ENCODE results near the gene C1QTNF8.

GRCh38 chr16:1103636-1103980 is 7.6 kb upstream of the C1QTNF8 start:
- TF ChIP-seq CTCF (IDR thresholded peaks at IDR 0.05): no peak
- TF ChIP-seq POLR2AphosphoS5 (IDR thresholded peaks at IDR 0.05; ENCODE audit: low read depth, low read length): no peak
- no peak for TF ChIP-seq REST (IDR thresholded peaks at IDR 0.05; ENCODE audit: insufficient read depth in 1 of 2, low read depth in 2 of 2, low read length in 1 of 2)
- TF ChIP-seq SIN3A (IDR thresholded peaks at IDR 0.05; ENCODE audit: borderline replicate concordance, insufficient read depth, low read depth, low read length): no peak
